HG03354 (cell line): ENCODE results near the gene KANSL1L.
A peak's percentile ranks its signal among the peaks of the same experiment; 100 is the strongest.

Source experiments
- ATAC-seq: cut with Tn5 transposase; IDR thresholded peaks from one replicate; pipeline ENCODE4 v1.9.1; 2021; ENCODE audit warnings: mild to moderate bottlenecking; ENCODE audit not compliant: unreplicated experiment, poor library complexity, severe bottlenecking

The KANSL1L gene

DNA sequence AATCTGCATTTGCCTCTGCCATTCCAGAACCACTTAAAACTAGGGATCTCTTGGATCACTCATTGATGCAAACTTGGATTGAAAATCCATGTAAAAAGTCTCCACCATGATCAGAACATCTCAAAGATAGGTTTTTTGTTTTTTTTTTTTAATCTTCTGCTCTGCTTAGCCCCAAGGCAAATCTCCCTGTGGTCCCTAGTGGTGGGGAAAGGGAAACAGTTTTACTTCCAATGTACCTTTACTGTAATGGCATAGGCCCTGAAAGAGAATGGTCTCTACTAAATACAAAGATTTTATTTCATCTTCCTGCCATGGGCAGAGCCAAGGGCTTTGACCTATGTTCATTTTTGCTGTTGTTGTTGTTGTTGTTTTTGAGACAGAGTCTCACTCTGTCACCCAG, 78.4 kb downstream of the KANSL1L start:
- no peak for ATAC-seq

DNA sequence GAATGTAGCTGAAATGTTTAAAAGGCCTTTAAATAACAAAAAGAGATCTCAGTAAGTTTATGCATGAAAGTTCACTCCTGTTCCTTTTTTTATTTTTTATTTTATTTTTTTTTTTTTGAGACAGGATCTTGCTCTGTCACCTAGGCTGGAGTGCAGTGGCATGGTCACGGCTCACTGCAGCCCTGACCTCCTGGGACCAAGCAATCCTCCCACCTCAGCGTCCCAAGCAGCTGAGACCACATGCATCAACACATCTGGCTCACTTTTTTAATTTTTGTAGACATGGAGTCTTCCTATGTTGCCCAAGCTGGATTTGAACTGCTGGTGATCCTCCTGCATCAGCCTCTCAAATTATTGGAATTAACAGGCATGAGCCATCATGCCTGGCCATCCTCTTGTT, 84.3 kb downstream of the KANSL1L start:
- no peak for ATAC-seq

DNA sequence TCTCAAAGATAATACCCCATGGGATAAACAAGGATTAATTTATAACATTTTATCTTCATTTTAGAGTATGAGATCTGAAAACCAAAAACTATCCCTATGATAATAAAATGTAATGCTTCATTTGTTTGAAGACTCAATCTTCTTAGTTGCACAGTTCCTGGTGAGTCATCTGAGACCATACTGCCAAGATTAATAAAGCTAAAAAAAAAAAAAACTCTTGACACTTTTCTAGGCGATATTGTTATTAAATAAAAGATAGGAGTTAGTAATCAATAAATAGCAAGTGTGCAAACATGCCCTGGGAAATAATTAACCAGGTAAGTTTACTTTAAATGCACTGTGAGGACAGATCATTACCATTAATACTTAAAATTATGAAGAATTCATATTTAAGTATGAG, 84.9 kb downstream of the KANSL1L start:
- no peak for ATAC-seq

DNA sequence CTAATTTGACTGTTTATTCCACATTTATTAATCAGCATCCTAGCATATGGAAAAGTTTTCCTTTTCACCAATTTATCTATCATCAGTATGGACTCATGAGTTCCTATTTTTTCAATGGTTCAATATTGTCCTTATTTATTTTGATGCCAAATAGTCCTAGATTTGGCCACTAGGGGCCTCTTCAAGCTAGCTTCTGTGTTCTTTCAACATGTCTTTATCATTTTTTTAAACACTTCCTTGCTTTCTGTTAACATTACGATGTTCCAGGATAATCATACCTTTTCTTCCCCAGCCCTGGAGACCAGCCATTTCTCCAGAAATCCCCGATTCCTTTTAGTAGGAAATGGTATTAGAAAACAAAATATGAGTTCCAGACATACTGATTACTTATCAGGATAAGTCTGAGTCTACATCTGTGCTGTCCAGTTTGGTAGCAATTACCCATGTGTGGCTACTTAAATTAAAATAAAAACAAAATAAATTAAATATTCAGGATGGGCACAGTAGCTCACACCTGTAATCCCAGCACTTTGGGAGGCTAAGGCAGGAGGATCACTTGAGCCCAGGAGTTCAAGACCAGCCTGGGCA, 98.2 kb downstream of the KANSL1L start:
- peak; percentile 86 for ATAC-seq

DNA sequence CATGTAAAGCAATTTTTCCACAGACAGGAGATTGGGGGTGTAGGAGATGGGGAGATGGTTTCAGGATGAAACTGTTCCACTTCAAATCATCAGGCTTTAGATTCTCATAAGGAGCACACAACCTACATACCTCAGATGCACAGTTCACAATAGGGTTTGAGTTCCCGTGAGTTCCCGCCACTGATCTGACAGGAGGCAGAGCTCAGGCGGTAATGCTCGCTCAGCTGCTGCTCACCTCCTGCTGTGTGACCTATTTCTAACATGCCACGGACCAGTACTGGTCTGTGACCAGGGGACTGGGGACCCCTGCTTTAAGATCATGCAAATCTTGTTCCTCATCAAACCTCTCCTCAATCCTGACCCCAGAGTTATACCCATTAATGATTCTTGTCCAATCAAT, 98.7 kb downstream of the KANSL1L start:
- peak; percentile 24 for ATAC-seq

DNA sequence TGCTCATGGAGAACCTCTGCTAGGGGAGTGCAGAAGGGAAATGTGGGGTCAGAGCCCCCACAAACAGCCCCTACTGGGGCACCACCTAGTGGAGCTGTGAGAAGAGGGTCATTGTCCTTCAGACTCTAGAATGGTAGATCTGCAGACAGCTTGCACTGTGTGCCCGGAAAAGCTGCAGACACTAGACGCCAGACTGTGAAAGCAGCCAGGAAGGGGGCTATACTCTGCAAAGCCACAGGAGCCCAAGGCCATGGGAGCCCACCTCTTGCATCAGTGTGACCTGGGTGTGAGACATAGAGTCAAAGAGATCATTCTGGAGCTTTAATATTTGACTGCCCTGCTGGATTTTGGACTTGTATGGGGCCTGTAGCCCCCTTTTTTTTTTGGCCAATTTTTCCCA, 107.9 kb downstream of the KANSL1L start:
- ATAC-seq: no peak

DNA sequence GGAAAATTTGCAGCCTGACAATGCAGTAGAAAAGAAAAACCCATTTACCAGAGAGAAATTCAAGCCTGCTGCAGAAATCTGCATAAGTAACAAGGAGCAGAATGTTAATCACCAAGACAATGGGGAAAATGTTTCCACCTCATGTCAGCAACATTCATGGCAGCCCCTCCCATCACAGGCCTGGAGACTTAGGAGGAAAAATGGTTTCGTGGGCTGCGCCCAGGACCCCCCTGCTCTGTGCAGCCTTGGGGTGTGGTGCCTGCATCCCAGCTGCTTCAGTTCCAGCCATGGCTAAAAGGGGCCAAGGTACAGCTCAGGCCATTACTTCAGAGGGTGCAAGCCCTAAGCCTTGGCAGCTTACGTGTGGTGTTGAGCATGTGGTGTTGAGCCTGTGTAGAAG, 115.4 kb downstream of the KANSL1L start:
- no peak for ATAC-seq

DNA sequence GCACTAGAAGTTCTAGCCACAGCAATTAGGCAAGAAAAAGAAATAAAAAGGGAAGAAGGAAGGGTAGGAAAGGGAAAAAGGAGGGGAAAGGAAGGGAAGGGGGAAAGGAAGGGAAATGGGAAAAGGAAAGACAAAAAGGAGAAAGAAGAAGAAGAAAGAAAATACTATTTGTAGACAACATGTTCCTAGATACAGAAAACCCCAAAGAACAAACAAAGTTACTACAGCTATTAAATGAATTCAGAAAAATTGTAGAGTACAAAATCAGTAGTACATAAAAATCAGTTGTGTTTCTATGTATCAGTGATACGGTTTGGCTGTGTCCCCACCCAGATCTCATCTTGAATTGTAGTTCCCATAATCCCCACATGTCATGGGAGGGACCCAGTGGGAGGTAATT, 116.5 kb downstream of the KANSL1L start:
- no peak for ATAC-seq

DNA sequence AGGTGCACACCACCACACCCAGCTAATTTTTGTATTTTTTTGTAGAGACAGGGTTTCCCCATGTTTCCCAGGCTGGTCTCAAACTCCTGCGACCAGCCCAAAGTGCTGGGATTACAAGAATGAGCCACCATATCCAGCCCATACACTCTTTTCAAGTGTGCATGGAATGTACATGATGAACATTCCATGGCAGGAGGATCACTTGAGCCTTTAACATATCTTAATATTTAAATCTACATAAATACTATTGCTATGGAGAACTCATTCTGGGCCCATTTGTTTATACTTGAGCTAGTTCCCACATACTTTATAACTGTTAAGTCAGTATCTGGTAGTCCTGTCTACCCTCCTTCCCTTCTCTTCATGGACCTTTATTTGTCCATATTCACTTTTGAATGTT, 120.3 kb downstream of the KANSL1L start:
- no peak for ATAC-seq

DNA sequence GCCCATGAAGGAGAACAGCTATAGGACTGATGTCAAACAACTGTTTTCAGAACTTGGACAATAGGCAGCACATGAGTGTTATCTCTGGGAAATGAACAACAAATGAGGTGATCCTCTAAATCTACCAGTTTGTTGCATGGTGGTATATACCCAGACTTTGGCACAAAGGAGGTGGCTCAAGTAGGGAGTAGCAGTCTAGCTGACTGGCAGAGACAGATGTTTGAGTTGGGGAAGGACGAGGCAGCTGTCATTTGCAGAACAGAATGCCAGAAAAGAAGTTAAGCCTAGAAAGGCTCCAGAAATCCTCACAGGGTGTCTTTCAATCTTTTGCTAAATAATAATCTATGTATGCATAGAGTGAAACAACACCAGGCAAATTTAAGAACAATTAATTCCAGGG, 121.4 kb downstream of the KANSL1L start:
- ATAC-seq: no peak

DNA sequence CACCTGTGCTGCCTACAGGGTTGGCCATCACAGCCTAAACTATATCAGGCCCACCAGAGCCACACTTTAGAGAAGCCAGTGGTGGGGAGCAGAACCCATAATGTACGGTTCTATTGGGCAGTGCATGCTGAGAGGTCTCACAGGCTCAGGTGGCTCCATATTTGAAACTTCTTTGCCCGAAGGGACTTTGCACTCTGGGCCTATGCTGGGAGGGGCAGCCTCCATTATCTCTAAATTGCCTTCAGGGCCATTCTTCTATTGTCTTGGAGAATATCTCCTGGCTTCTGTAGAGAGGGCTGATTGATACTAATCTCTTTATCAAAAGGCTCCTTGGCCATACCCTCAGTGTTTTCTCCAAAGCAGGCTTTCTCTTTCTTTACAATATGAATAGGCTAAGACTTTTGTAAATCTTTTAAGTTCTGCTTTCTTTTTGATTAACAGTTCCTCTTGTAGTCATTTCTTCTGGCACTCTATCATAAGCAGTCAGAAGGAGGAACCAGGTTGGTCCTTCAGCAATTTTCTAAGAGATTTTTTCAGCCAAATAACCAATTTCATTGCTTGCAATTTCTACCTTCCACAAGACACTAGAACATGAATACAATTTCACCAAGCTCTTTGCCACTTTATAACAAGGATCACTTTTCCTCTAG, 124.2 kb downstream of the KANSL1L start:
- ATAC-seq: no peak

DNA sequence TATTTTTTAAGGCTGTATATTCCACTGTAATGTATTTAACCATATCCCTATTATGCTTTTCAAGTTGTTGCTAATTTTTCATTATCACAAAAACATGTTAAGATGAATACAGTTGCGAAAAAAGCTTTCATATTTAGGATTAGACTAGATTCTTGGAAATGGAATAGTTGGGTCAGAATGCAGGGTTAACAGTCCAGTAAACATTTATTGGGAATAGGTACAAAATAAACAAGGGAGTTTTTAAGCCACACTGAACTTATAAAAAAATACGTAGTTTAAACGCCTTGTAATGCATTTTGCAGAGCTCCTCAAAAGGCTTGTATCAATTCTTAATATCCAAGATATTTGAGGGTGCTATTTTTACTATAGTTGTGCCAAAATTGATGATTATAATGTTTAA, 133.1 kb downstream of the KANSL1L start:
- ATAC-seq: no peak

DNA sequence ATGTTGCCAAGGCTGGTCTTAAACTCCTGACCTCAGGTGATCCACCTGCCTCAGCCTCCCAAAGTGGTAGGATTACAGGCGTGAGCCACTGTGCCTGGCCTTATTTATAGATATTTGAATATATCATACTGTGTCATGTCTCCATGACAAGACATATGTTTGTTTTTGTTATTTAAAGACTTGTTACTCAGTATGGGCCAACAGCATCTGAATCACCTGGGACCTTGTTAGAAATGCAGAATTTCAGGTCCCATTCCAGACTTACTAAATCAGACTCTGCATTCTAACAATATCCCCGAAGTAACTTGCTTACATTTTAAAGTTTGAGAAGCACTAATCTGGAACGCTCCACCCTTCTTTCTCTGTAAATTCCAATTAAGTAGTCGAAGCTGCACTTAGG, 135.5 kb downstream of the KANSL1L start:
- no peak for ATAC-seq

DNA sequence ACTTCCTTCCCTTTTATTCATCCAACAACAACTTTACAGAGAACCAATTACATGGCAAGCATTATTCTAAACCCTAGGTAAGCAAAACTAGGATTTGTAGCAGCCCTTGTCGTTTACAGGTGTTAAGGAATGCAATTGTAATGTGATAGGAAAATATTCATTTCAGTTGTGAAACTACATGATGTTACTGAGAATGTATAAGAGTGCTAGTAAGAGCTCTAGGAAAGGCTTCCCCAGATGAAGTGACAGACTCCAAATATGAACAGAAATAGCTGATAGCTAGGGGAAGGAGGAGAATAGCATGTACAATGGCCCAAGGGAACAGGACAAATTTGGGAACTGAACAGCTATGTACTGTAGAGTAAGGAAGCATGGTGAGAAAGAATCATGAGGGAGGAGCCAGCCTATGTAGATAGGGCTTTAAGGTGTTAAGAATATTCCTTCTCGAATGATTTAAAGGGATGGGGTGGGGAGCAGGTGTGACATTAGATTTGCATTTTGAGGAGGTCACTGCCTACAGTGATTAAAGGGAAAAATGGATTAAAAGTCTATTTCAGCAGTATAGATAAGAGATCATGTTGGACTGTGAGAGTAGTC, 137.0 kb downstream of the KANSL1L start:
- no peak for ATAC-seq

DNA sequence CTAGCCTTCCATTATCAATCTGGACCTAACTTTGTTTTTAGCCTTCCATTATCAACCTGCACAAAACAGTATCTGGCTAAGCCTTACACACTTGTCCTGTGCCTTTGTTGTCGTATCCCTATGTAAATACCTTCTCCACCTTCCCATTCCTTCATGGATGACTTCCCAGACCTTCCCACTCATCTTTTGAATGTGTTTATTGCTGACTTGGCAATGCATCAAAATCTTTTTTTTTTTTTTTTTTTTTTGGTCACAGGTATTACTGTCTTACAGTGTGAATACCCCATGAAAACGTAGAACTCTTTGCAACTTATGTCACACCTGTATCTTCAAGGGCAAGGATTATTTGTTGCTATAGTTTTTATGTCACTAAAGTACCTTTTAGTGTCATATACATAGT, 143.0 kb downstream of the KANSL1L start:
- no peak for ATAC-seq

DNA sequence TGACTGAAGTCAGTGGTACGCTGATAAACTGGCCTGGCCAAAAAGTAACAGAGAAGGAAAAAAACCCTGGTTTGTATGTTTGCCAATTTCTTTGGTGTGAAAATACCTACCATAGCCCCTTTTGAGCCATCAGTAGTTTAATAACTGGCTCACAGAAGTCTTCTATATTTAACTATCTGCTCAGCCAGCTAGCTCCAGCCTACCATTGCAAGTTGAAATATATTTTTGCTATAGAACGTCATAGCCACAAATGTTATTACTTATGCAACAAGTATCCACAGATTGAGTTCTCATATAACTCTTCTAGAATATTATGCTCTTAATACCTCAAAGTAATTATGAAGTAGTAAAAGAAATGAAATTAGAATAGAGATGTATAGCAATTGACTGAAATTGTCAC, 143.6 kb downstream of the KANSL1L start:
- no peak for ATAC-seq

DNA sequence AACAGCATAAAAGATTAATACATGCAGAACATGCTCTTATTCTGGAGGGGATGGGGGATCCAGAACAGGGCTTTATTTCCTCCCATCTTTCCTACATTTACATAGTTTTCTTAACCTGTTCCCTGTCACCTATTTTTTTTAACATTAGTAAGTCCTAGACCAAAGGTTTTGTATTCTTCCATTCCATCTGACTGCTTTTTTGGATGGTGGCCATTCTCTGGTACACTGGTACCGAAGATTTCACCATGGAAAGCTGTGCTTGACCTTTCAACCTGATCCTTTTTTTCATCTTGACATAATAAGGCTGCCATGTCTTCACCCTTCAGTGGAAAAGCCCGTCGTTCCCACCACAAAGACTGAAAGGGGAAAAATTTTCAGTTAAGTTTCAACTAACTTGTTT, 148.4 kb downstream of the KANSL1L start:
- no peak for ATAC-seq

DNA sequence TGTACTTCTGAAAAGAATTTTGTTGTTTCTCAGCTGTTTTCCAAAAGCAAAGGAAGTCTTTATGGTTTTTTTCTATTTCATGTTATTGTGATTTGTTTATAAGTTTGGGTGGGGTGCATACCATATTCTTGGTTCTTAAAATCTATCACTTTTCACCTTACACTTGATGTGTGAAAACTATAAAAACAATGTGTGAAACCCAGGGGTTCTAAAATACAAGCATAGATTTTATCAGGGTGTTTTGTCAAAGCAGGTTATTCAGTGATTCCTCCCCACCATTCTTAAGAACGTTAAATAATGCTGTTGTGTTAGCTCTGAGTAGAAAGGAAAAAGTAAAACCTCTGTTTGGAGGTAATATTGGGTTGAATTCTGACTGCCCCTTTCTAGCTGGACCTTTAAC, 151.1 kb downstream of the KANSL1L start:
- ATAC-seq: no peak

DNA sequence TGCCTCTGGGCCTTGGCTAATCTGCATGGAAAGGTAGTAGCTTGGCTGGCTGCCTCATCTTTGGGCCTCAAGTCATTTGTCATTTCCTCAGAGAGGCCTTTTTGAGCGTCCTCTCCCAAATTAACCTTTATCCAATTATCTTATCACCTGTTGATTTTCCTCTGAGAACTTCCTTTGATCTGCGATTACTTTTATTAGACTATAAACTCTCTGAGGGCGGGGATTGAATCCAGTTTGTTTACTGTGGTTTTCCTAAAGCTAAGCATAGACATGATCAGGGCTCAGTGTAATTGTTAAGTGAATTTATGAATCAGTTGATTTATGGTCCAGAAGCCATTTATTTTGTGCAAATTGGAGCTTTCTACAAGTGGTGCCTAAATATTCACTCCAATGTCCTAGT, 161.3 kb downstream of the KANSL1L start:
- ATAC-seq: no peak

DNA sequence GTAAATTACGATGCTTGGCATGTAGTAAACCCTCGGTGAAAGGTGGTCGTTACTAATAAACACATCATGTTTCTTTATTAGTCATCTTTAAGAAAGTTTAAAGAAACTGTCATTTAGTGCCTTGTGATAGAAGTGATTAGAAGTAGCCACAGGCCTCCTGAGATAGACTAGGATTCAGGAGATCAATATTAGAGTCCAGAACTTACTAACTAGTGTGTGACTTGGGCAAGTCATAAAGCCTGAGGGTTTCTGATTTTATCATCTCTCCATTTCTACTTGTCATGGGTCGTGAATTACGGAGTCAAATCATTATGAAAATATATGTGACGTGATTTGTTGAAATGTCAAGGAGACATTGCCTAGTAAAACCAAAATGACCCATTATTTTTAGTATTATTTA, 162.1 kb downstream of the KANSL1L start:
- no peak for ATAC-seq

DNA sequence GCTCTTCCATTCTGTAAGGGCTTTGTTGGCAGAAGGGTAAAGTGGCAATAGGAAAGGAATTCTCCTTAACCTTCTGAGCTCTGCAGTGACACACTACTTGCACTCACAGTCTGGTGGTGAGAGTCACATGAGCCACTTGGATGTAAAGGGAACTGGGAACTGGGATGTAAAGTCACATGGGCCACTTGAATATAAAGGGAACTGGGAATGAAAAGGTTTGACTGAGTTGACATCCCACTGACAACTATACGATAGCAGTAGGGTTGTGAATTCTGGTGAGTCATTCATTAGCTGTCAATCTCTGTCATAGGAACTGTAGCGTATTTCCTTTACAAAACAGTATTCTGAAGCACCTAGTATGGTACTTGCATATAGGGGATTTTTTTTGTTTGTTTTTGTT, 163.3 kb downstream of the KANSL1L start:
- ATAC-seq: no peak

DNA sequence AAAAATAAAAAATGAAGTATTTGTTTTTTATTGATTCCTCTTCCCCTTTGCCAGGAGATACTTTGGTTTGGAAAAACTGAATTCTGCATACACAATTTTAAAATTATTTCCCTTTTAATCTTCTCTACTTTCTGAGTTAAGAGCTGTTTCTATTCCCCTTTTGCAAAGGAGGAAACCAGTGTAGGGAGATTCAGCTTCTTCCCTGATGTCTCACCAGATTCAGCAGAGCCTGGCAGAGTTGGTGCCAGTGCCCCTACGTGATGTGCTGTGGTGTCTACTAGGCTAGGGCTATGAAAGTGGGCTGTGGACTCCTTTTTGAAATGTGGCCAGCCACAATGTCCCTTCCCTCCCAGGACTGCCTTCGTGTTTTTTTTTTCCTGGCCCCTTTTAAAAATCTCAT, 166.3 kb downstream of the KANSL1L start:
- ATAC-seq: no peak
